Measurements from ENCODE around the gene CUL4A.
A peak's percentile ranks its signal among the peaks of the same experiment; 100 is the strongest.

The CUL4A gene

DNA sequence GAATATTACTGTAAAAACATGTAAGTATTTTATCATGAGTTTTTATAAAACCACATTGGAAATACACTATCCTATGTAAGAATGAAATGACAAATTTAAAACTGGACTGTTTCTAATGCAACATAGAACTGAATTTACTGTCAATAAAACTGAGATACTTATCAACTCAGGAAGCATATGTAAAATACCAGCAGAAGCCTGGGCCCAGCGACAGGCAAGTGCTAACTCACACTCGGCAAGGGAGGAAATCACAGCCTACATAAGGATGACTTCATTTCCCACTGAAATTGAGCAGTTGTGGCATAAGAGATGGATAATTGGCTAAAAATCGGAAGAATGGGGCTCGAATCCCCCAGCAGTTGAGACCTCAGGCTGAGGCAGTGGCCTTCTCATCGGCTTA is 38.9 kb upstream of the CUL4A start:
- no peak overlapping the region for H3K4me3 ChIP-seq (replicated peaks in 1 of 2; ENCODE audit: low read depth in 2 of 2, low read length in 2 of 2)
- no peak for DNase-seq (ENCODE audit: low read depth in 2 of 2)
- TF ChIP-seq CTCF (IDR thresholded peaks at IDR 0.05; ENCODE audit: low read depth, low read length): no peak

- H3K4me3 ChIP-seq (replicated peaks in 1 of 2; ENCODE audit: low read depth in 2 of 2, low read length in 2 of 2): no peak overlapping the region
- no peak for TF ChIP-seq CTCF (IDR thresholded peaks at IDR 0.05; ENCODE audit: low read depth, low read length)
- no peak for DNase-seq (ENCODE audit: low read depth in 2 of 2)
Observed at GRCh38 chr13:113171250-113172125, 37.9 kb upstream of the CUL4A start.

DNA sequence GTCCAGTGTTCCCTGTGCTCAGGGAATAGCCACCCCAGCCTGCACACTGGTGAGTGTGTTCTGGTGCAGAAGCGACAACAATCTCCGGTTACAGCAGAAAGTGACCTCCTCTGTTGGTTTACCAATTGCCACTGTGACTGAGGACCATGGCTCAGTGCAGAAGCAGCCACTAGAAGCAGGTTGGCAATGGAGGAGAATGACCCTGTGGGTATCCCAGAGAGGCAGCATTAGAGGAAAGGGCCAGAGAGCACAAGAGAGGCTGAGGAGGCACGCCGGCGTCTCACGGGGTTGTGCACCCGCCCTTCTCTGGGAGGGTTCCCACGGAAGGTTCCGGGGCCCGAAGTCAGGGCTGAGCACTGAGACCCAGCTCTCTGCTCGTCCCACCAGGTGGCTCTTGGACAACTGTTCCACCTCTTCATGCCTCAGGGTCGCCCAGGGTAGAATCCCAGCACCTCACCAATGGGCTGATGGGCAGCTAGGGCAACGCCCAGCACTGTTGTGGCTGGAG is 36.9 kb upstream of the CUL4A start:
- DNase-seq (ENCODE audit: low read depth in 2 of 2): no peak
- no peak for TF ChIP-seq CTCF (IDR thresholded peaks at IDR 0.05; ENCODE audit: low read depth, low read length)

GRCh38 chr13:113176280-113176679 is 33.1 kb upstream of the CUL4A start:
- TF ChIP-seq CTCF (IDR thresholded peaks at IDR 0.05; ENCODE audit: low read depth, low read length): no peak
- no peak overlapping the region for H3K4me3 ChIP-seq (replicated peaks in 1 of 2; ENCODE audit: low read depth in 2 of 2, low read length in 2 of 2)
- no peak for DNase-seq (ENCODE audit: low read depth in 2 of 2)

More for the DNA sequence above, 36.9 kb upstream of the CUL4A start:
- no peak overlapping the region for H3K4me3 ChIP-seq (replicated peaks in 1 of 2; ENCODE audit: low read depth in 2 of 2, low read length in 2 of 2)

DNA sequence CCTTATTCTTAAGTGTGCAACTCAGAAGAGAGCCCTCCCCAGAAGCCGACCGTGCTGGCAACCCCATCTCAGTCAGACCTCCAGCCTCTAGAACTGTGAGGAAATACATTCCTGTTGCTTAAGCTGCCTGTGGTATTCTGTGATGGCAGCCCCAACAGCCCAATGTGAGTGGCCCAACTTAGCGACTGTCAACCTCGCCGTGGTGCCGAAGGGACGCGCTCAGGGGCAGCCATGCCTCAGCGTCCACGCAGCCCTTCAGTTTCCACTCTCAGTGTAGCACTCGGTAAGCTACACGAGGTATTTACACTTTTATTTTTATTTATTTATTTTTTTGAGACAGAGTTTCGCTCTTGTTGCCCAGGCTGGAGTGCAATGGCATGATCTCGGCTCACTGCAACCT is 32.6 kb upstream of the CUL4A start:
- no peak overlapping the region for H3K4me3 ChIP-seq (replicated peaks in 1 of 2; ENCODE audit: low read depth in 2 of 2, low read length in 2 of 2)
- DNase-seq (ENCODE audit: low read depth in 2 of 2): no peak
- TF ChIP-seq CTCF (IDR thresholded peaks at IDR 0.05; ENCODE audit: low read depth, low read length): no peak

GRCh38 chr13:113178070-113178895 is 31.1 kb upstream of the CUL4A start:
- TF ChIP-seq CTCF (IDR thresholded peaks at IDR 0.05; ENCODE audit: low read depth, low read length): no peak
- no peak overlapping the region for H3K4me3 ChIP-seq (replicated peaks in 1 of 2; ENCODE audit: low read depth in 2 of 2, low read length in 2 of 2)
- peak; percentile 81 to 94 for DNase-seq (ENCODE audit: low read depth in 2 of 2)
